GM12892 (cell line): ENCODE measurements around the gene NOL11. TPM values are rescaled to one million over a fixed set of nuclear protein-coding genes. Genes with fewer than 3 reads are reported as not detected.

Source experiments
- DNase-seq: peaks from one replicate; pipeline ENCODE4 v3.0.0; 2011; ENCODE audit not compliant: insufficient read length
- FAIRE-seq: peaks from 2 replicates; lab custom pipeline; 2011; peaks lifted over from hg19 to GRCh38; lab: Jason Lieb, UNC
- POLR2A ChIP-seq: IDR thresholded peaks from 2 replicates; pipeline ENCODE4 v1.6.1; 2011; ENCODE audit warnings: low read depth, low read length, control low read depth
- POLR2AphosphoS5 ChIP-seq: IDR thresholded peaks from 2 replicates; pipeline ENCODE4 v1.6.1; 2011; ENCODE audit warnings: low read depth, low read length, control low read depth
- TAF1 ChIP-seq: IDR thresholded peaks from 2 replicates; pipeline ENCODE4 v1.6.1; 2011; ENCODE audit warnings: low read depth, mild to moderate bottlenecking, control low read depth, low read length, borderline replicate concordance
- polyA plus RNA-seq: library from polyadenylated mRNA; unstranded; fragments of >200 nt; gene quantifications from one replicate; pipeline ENCODE4 v1.2.1, GENCODE V29; 2012; ENCODE audit warnings: missing spikeins, inconsistent platforms; ENCODE audit not compliant: missing spikeins

The NOL11 gene
- 51.6 TPM for polyA plus RNA-seq

DNA sequence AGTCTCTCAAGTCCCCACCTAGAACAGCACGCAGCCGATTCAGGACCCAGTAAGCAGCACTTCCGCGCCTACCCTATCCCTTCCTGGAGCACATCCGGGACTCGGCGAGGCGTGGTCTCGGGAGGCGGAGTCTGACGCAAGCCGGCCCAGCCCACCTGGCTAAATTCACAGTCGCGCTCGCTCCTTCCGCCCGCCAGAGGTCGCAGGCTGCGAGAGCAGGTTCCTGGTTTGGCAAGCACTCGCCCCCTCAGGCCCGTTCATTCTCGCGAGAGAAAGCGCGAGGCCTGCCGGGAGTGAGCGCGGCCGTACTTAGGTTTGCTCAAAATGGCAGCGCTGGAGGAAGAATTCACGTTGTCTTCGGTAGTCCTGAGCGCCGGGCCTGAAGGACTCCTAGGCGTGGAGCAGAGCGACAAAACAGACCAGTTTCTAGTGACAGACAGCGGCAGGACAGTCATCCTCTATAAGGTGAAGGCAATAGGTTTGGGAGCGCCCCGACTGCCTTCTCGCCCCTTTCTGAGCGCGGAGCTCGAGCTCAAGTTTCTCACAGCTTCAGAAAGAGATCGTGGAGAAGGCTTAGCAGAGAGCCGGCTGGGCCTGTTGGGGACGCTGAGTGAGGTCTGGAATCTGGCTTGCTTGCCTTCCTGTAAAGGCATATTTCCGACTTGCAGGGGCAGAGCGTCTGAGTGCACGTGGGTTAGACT lies at the start of gene NOL11:
NOL11 (plus strand) TSS at position 313 of the 701 bp plus-strand sequence; CDS start at position 325, 12 bp downstream.
- DNase-seq (peak; percentile 78), FAIRE-seq (peak; percentile 94)
- TF ChIP-seq TAF1 (peak; percentile 76; the same call in 1 of the 2 replicates), POLR2A (peak; percentile 97), POLR2AphosphoS5 (peak; percentile 98)

DNA sequence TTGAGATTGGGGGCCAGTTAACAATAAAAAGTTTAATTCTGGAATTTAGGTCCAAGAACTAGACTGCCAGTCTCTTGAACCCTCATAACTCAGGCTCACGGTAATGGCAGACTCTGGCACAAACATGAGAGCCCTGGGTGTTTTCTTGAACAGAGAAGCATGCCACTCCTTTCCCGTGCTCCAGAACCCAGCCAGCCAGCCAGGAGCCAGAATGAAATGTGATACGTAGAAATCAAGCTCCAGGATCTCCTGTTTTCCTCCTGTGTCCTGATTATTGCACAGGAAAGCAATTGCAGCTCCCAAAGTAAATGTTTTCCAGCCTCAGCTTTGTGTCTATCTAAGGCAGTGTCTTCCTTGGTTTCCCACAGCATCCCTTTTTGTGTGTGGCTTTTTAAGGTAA lies 46.2 kb upstream of the NOL11 start:
- DNase-seq, result no peak
- TF ChIP-seq TAF1, result no peak
- no peak for TF ChIP-seq POLR2AphosphoS5
- no peak for TF ChIP-seq POLR2A
- FAIRE-seq, result no peak

DNA sequence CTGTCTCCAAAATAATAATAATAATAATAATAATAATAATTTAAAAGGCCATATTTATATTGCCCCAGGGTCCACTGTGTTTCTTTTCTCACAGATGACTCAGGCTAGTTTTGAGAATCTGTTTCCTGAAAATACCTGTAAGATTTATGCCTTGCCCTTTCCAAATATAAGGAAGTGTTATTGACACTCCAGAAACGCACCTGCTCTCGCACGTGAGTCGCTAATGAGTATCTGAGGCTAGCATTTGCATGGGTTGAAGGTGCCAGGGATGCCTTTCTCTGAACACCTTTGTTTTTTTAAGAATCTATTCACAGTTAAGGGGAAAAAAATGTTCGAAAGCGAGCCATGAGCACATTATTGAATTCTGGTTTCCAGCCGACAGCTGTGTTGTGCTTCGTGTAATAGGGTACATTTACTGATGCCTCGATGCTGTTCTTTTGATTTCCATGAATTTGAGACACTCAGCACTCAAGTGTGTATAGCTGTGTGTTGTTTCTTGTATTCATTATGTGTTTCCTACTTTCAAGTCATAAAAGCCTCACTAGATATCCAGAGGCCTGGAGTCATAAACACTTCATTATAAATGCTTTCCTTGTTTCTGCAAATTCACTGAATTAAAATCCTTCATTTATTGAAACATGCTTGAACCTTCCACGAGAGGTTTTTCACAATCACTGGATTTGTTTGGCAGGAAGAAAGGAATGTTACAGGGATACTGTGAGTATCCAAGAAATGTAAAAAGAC lies 45.0 kb upstream of the NOL11 start:
- no peak for TF ChIP-seq POLR2A
- no peak for TF ChIP-seq POLR2AphosphoS5
- no peak for TF ChIP-seq TAF1
- no peak for FAIRE-seq

DNA sequence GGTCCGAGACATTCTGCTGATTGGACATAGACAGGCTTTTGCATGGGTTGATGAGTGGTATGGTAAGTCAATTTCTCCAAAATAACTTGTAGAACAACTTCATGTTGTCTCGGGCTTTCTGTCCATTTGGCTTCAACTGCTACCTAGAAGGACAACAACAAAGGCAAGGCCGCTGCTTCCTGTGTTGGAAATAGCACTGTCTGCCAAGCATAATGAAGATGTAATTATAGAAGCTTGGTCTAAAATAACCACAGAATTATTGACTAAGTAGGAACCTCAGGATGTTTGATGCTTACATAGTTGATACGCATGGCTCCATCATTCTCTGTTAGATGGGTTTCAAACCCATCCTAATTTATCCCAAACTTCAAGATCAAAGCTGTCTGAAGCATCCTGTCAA lies 42.3 kb upstream of the NOL11 start:
- DNase-seq, result no peak
- FAIRE-seq, result no peak
- TF ChIP-seq POLR2A, result no peak
- TF ChIP-seq POLR2AphosphoS5, result no peak
- TF ChIP-seq TAF1, result no peak

More for the DNA sequence above, 45.0 kb upstream of the NOL11 start:
- DNase-seq, result no peak

DNA sequence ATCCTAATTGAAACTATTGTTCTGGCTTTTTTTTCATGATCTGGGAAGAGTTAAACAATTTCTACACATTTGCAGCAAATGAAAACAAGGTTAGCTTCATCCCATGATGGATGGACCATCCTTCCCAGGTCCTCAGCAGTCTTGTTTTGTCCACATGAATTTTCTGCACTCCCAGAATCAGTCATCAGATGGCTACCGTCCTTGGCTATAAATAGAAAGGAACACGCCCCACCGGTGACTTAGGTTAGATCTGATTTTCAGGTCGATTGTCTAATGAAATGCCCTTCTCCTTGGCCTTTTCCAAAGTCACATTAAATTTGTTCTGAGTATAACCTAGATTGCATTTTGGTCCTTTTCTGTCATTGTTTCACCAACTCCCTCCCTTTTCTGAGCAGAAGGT lies 41.4 kb upstream of the NOL11 start:
- no peak for FAIRE-seq
- DNase-seq, result no peak
- TF ChIP-seq POLR2A, result no peak
- no peak for TF ChIP-seq POLR2AphosphoS5
- no peak for TF ChIP-seq TAF1

DNA sequence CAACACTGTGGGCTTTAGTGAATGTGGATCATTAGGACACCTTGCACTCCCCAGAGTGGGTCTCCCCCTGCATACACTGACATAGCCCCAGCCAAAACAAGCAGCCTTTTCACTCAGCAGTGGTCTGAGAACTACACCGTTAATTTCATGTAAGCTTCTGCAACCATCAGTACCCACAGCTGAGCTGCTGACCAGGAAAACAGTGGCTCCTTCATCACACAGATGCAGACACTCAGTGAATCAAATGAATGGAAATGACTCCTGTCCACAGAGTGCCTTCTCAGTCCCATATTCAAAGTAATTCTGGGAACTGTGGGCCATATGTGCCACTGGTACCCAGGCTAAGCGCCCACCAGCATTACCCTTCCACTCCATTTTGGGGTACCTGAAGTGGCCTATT lies 39.3 kb upstream of the NOL11 start:
- no peak for TF ChIP-seq TAF1
- no peak for TF ChIP-seq POLR2A
- TF ChIP-seq POLR2AphosphoS5, result no peak
- FAIRE-seq (no peak), DNase-seq (no peak)

DNA sequence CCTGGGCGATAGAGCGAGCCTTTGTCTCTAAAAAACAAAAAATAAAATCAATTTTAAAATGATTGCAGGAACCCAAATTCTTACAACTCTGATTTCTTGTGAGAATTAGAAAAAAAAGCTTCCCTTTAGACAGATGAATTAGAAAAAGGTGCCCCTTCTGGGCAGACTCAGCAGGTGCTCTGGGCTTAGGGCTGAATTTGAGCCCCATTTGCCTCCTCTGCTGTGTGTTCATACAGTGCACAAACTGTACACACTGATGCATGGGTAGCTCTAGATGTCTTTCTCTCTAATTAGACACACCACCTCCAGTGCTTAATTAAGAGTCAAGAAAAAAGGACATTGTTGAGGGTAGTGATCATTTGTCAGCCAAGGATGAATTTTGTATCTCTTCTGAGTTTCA lies 38.5 kb upstream of the NOL11 start:
- FAIRE-seq (no peak), DNase-seq (no peak)
- TF ChIP-seq POLR2AphosphoS5 (no peak), TAF1 (no peak), POLR2A (no peak)

DNA sequence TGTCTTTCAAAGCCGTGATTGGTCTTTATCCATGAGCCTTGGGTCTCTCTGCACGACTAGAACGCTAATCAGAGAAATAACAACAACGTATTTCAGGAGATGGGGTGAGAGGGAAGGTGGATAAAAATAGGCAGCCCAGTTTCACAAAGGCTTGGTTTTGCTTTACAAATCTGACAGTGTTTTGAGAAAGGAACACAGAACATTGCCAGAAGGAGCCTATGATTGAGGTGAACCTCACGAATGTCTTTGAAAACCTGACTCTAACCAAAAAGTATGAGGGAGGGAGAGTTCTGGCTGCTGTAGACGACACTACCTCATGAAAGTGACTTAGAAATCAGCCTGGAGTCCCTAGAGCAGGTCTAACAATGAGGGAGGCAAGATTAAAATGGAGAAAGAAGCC lies 38.0 kb upstream of the NOL11 start:
- TF ChIP-seq POLR2A (no peak), TAF1 (no peak), POLR2AphosphoS5 (no peak)
- DNase-seq (no peak), FAIRE-seq (peak; percentile 56)

DNA sequence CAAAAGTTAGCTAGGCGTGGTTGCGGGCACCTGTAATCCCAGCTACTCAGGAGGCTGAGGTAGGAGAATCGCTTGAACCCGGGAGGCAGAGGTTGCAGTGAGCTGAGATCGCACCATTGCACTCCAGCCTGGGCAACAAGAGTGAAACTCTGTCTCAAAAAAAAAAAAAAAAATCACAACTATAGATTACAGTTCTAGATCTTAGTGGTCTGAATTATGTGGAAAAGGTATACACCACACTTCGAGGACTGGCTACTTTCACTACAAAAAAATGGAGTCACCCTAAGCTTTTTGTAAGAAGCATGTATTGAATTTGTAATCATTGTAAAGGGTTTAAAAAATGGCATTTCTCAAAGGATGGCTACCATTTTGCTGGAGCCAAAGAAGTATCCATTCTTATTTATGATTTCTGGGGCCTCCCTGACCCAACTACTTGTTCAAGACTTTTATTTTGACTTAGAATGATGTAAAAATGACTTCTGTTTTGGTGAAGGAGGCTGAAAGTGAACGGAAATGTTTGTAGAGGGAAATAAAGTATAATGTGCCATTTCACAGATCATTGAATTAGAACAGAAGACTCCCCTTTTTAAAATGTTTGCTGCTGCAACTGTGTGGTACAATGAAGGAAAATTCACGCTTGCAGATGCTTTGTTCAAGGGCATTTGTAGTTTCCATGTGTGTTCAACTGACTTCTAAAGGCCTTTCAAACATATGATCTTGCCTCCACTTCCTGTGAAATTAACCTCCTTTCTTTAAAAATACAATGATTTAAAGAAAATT lies 37.1 kb upstream of the NOL11 start:
- FAIRE-seq (no peak), DNase-seq (no peak)
- TF ChIP-seq POLR2A (no peak), TAF1 (no peak), POLR2AphosphoS5 (no peak)

DNA sequence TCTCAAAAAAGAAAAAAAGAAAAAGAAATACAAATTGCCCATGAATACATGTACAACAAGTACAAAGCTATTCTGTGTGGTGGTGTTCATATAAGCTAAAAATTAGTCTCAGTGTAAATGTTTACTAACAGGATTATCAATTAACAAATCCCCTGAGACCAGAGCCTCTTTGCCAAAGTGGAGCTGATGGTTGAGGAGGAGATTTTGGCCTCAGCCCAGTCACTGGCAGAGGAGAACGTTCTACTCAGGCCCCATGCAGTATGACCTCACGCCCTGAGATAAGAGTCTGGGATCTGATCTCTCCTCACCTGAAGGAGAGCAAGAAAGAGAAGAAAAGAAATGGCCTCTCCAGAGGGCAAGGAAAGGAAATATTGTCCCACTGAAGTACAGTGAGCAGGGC lies 35.5 kb upstream of the NOL11 start:
- DNase-seq (no peak), FAIRE-seq (no peak)
- TF ChIP-seq TAF1, result no peak
- no peak for TF ChIP-seq POLR2AphosphoS5
- TF ChIP-seq POLR2A, result no peak

DNA sequence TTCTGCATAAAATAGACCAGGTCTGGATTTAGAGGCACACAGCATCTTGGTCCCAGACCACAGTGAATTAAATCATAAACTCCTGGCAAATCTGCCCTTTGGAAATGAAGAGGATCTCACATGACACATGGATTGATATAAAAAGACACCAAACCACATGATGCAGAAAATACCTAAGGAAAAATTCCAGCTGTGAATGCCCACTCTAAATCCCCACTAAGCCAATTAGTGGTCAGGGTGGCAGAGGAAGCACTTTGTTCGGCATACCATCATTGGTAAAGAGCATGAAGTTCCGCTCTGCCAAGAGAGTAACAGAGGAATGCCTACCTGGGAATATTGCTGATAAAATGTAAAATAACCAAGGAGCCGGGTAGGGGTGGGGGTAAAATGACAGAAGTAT lies 32.4 kb upstream of the NOL11 start:
- FAIRE-seq (no peak), DNase-seq (no peak)
- TF ChIP-seq TAF1, result no peak
- TF ChIP-seq POLR2A, result no peak
- TF ChIP-seq POLR2AphosphoS5, result no peak

DNA sequence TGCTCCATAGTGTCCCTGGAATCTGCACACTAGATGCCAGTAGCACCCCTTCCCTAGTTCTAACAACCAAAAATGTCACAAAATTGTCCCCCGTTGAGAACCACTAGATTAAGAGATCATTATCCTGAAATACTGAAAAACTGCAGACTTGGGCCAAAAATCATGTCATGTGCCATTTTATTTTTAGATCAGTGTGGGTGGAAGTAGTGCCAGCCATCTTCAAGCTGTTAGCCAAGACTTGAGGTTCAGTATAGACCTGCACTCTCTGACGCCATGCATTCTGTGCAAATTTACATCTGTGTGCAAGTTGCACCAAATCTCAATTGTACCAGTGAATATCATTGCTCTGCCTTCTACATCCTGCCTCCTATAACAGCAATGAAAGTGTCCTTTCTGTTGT lies 31.5 kb upstream of the NOL11 start:
- no peak for DNase-seq
- FAIRE-seq, result no peak
- TF ChIP-seq TAF1 (no peak), POLR2AphosphoS5 (no peak), POLR2A (no peak)
